Measurements from ENCODE around the gene HTRA3. TPM values are rescaled to one million over a fixed set of nuclear protein-coding genes. Genes with fewer than 3 reads are reported as not detected.

Gene HTRA3
- total RNA-seq, 1 experiment from 2014 or later: 2.3 TPM

GRCh38 chr4:8315435-8316250 lies 46.1 kb downstream of the HTRA3 start:
- DNase-seq (ENCODE audit: low spot score) (no peak), ATAC-seq (peak; percentile 77)
- no peak for TF ChIP-seq ZNF396 (CRISPR knock-in tag; IDR thresholded peaks at IDR 0.05; ENCODE audit: borderline replicate concordance)
- no peak for TF ChIP-seq ZMAT4 (CRISPR knock-in tag; IDR thresholded peaks at IDR 0.05)
- 0 out of 2 replicates have a peak, but pooled peaks have one; percentile 26 for TF ChIP-seq FOXP1 (CRISPR knock-in tag; IDR thresholded peaks at IDR 0.05; ENCODE audit: borderline replicate concordance)
- TF ChIP-seq CDX4 (CRISPR knock-in tag; IDR thresholded peaks at IDR 0.05; ENCODE audit: borderline replicate concordance): no peak
- no peak for TF ChIP-seq USF2 (CRISPR knock-in tag; IDR thresholded peaks at IDR 0.05)
- peak; percentile 44; the same call in 1 of the 2 replicates for TF ChIP-seq MAX (CRISPR knock-in tag; IDR thresholded peaks at IDR 0.05)
- Mint-ChIP-seq H3K9me3 (peaks cover 17% of the 10 kb centered on the region), H3K27me3 (ENCODE audit: low read depth) (peaks cover 3% of the 10 kb centered on the region; the same call in 1 of the 2 replicates), H3K36me3 (no peaks in the 10 kb centered on the region), H3K27ac (no peak overlapping the region), H3K4me3 (no peak overlapping the region), H3K4me1 (peaks cover 18% of the 10 kb centered on the region)
- ChIA-PET POLR2A (interaction anchor here (0.5 kb wide), 1 partner anchor 45 kb away, joined by 6 read pairs; no protein-coding TSS in a partner anchor), CTCF (interaction anchor here (0.6 to 2.9 kb wide), 9 partner anchors 9 to 322 kb away, joined by 3 to 10 read pairs (median 4); no protein-coding TSS in a partner anchor)

GRCh38 chr4:8316251-8316771 lies 46.8 kb downstream of the HTRA3 start:
- Mint-ChIP-seq H3K27me3 (ENCODE audit: low read depth) (peaks cover 3% of the 10 kb centered on the region; the same call in 1 of the 2 replicates), H3K4me1 (peaks cover 18% of the 10 kb centered on the region), H3K9me3 (peaks cover 17% of the 10 kb centered on the region), H3K36me3 (no peaks in the 10 kb centered on the region), H3K4me3 (peak overlapping the region; percentile 8; the same call in 1 of the 2 replicates), H3K27ac (no peak overlapping the region)
- DNase-seq (ENCODE audit: low spot score) (no peak), ATAC-seq (peak; percentile 68)
- POLR2A ChIA-PET: interaction anchor here (0.5 kb wide), 1 partner anchor 45 kb away, joined by 6 read pairs; no protein-coding TSS in a partner anchor
- TF ChIP-seq ZNF121 (CRISPR knock-in tag; IDR thresholded peaks at IDR 0.05) (no peak), SMAD3 (CRISPR knock-in tag; IDR thresholded peaks at IDR 0.05; ENCODE audit: borderline replicate concordance) (no peak), JAZF1 (CRISPR knock-in tag; IDR thresholded peaks at IDR 0.05) (no peak)
- CTCF ChIA-PET: interaction anchor here (0.6 to 2.9 kb wide), 8 partner anchors 10 to 323 kb away, joined by 3 to 10 read pairs (median 4); no protein-coding TSS in a partner anchor

GRCh38 chr4:8316911-8317351 lies 47.4 kb downstream of the HTRA3 start:
- ChIA-PET CTCF (interaction anchor here (0.5 kb wide), 1 partner anchor 80 kb away, joined by 5 read pairs; no protein-coding TSS in a partner anchor), POLR2A (no interaction called here)
- no peak for DNase-seq (ENCODE audit: low spot score)
- H3K27me3 Mint-ChIP-seq (ENCODE audit: low read depth): peaks cover 3% of the 10 kb centered on the region; the same call in 1 of the 2 replicates
- H3K4me1 Mint-ChIP-seq: peaks cover 18% of the 10 kb centered on the region
- no peak overlapping the region; the same call in 1 of the 2 replicates for H3K27ac Mint-ChIP-seq
- H3K36me3 Mint-ChIP-seq: no peaks in the 10 kb centered on the region
- H3K4me3 Mint-ChIP-seq: peak overlapping the region; percentile 8; the same call in 1 of the 2 replicates
- no peak for ATAC-seq
- TF ChIP-seq NR1H2 (CRISPR knock-in tag; IDR thresholded peaks at IDR 0.05) (no peak), FOXJ3 (CRISPR knock-in tag; IDR thresholded peaks at IDR 0.05; ENCODE audit: borderline replicate concordance) (no peak), TP53 (CRISPR knock-in tag; IDR thresholded peaks at IDR 0.05) (no peak), ETV6 (CRISPR knock-in tag; IDR thresholded peaks at IDR 0.05) (no peak), FOXP1 (CRISPR knock-in tag; IDR thresholded peaks at IDR 0.05; ENCODE audit: borderline replicate concordance) (no peak), ZNF396 (CRISPR knock-in tag; IDR thresholded peaks at IDR 0.05; ENCODE audit: borderline replicate concordance) (no peak), CREM (CRISPR knock-in tag; IDR thresholded peaks at IDR 0.05) (no peak), ZNF263 (CRISPR knock-in tag; IDR thresholded peaks at IDR 0.05; ENCODE audit: low read depth) (no peak), SMAD4 (CRISPR knock-in tag; IDR thresholded peaks at IDR 0.05) (no peak), ZNF219 (CRISPR knock-in tag; IDR thresholded peaks at IDR 0.05; ENCODE audit: borderline replicate concordance) (no peak), PRRX2 (CRISPR knock-in tag; IDR thresholded peaks at IDR 0.05) (no peak)
- peaks cover 17% of the 10 kb centered on the region for H3K9me3 Mint-ChIP-seq
